Colonic mucosa (tissue), 4 donors: Measurements from ENCODE around the gene APOBEC2. TPM values are rescaled to one million over a fixed set of nuclear protein-coding genes. Genes with fewer than 3 reads are reported as not detected.

Experiments used
- DNase-seq: peaks from one replicate; pipeline ENCODE4 v3.0.0-alpha.2; 2020
- H3K27ac ChIP-seq: fragments of 200-600 bp; one replicate; pipeline ENCODE4 v1.8.0; 2021
- H3K27me3 ChIP-seq: fragments of 200-600 bp; one replicate; pipeline ENCODE4 v1.8.0; 2021
- H3K36me3 ChIP-seq: fragments of 200-600 bp; one replicate; pipeline ENCODE4 v1.8.0; 2021
- H3K4me1 ChIP-seq: fragments of 200-600 bp; one replicate; pipeline ENCODE4 v1.8.0; 2021; ENCODE audit warnings: mild to moderate bottlenecking
- H3K4me3 ChIP-seq: fragments of 200-600 bp; one replicate; pipeline ENCODE4 v1.8.0; 2021
- H3K9ac ChIP-seq, 2 donors: one replicate each; pipeline ENCODE4 v1.7.0; 2013; ENCODE audit warnings: control low read depth in 2 of 2, low read depth in 2 of 2, low read length in 2 of 2
- H3K9me3 ChIP-seq: fragments of 200-600 bp; one replicate; pipeline ENCODE4 v1.8.0; 2021
- intact Hi-C: fragments of 100-400 bp; cut with DNase I; formaldehyde crosslinking; loops from one replicate; pipeline ENCODE4 v1.14.1; 2022
- total RNA-seq, 2 donors: library from RNA; stranded (reverse); fragmentation: NEBNext Ultra II Directional in 1 of 2; extraction: Animal tissue kit (Norgen Biotek cat#: 25700) in 1 of 2; gene quantifications; one replicate each; pipeline ENCODE4 v1.2.1, GENCODE V29; 2021
- TF ChIP-seq, protein P1 (sequence below): fragments of 200-600 bp; IDR thresholded peaks from one replicate; pipeline ENCODE4 v1.8.0; 2022; ENCODE audit warnings: antibody characterized with exemption, mild to moderate bottlenecking
- donor health status: healthy.
- donor health status: DM: no; HTN: no; CAD: no.
- donor health status: DM: no; HTN: no; CAD: no.

The APOBEC2 gene
- total RNA-seq, 2 donors from 2014 or later: 0.22 TPM; not detected in 1

DNA sequence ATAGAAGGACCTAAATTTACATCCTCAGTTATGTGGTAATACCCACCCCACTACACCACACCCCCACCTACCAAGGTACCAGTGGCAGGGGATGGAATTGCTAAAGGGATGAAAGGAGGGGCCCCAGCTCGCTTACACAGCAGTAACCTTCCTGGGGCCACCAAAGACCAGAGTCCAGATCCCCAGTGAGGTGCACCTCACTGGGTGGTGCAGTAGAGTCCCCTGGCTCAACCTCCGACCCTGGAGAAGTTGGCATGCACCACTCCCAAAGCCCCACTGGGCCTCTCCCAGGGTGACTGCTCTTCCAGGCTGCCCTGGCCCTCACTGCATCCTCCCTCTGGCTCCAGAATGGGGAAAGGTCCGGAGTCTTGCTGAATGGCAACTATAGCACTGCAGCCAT is 14.8 kb upstream of the APOBEC2 start:
- H3K36me3 ChIP-seq: no peaks in the 10 kb centered on the region
- no peaks in the 10 kb centered on the region for H3K9me3 ChIP-seq
- H3K4me3 ChIP-seq: peak overlapping the region; percentile 11
- no peaks in the 10 kb centered on the region for H3K27me3 ChIP-seq
- intact Hi-C loops: no loop called here
- TF ChIP-seq, protein P1, sequence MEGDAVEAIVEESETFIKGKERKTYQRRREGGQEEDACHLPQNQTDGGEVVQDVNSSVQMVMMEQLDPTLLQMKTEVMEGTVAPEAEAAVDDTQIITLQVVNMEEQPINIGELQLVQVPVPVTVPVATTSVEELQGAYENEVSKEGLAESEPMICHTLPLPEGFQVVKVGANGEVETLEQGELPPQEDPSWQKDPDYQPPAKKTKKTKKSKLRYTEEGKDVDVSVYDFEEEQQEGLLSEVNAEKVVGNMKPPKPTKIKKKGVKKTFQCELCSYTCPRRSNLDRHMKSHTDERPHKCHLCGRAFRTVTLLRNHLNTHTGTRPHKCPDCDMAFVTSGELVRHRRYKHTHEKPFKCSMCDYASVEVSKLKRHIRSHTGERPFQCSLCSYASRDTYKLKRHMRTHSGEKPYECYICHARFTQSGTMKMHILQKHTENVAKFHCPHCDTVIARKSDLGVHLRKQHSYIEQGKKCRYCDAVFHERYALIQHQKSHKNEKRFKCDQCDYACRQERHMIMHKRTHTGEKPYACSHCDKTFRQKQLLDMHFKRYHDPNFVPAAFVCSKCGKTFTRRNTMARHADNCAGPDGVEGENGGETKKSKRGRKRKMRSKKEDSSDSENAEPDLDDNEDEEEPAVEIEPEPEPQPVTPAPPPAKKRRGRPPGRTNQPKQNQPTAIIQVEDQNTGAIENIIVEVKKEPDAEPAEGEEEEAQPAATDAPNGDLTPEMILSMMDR: no peak
- peaks cover 4% of the 10 kb centered on the region for H3K4me1 ChIP-seq
- H3K27ac ChIP-seq: no peak overlapping the region
- H3K9ac ChIP-seq: no peak overlapping the region
- no peak for DNase-seq

GRCh38 chr6:41039060-41039998 is 13.7 kb upstream of the APOBEC2 start, which contains the start of gene UNC5CL:
TSS of gene UNC5CL (minus strand) at chr6:41039221. CDS start at chr6:41035074, 4,147 bp downstream.
- peak within 1 kb of the TSS; percentile 11 for H3K4me3 ChIP-seq
- H3K4me1 ChIP-seq: peaks cover 4% of the 10 kb centered on the region
- peak; percentile 83 for DNase-seq
- peak within 1 kb of the TSS in 1 of 2 donors; percentile 60 for H3K9ac ChIP-seq
- H3K36me3 ChIP-seq: no peaks in the 10 kb centered on the region
- TF ChIP-seq, protein P1: peak; percentile 80
- H3K27ac ChIP-seq: peak within 1 kb of the TSS; percentile 77
- intact Hi-C loops: no loop called here
- no peaks in the 10 kb centered on the region for H3K27me3 ChIP-seq
- no peaks in the 10 kb centered on the region for H3K9me3 ChIP-seq

- Histone ChIP-seq H3K9me3 (no peaks in the 10 kb centered on the region), H3K27ac (peak overlapping the region; percentile 77), H3K27me3 (no peaks in the 10 kb centered on the region), H3K4me1 (peaks cover 4% of the 10 kb centered on the region), H3K9ac (no peak overlapping the region), H3K4me3 (no peak overlapping the region), H3K36me3 (no peaks in the 10 kb centered on the region)
- TF ChIP-seq, protein P1: no peak
- intact Hi-C loops: no loop called here
- peak; percentile 77 for DNase-seq
Measured at GRCh38 chr6:41040101-41040939, 12.7 kb upstream of the APOBEC2 start.

GRCh38 chr6:41040940-41041536 is 12.0 kb upstream of the APOBEC2 start:
- intact Hi-C loops: no loop called here
- TF ChIP-seq, protein P1: no peak
- Histone ChIP-seq H3K9ac (no peak overlapping the region), H3K36me3 (no peaks in the 10 kb centered on the region), H3K9me3 (no peaks in the 10 kb centered on the region), H3K27ac (peak overlapping the region; percentile 77), H3K4me1 (peaks cover 4% of the 10 kb centered on the region), H3K4me3 (no peak overlapping the region), H3K27me3 (no peaks in the 10 kb centered on the region)
- peak; percentile 40 for DNase-seq
